Immature natural killer cell (primary cell): ENCODE results near the gene APH1B. TPM values are rescaled to one million over a fixed set of nuclear protein-coding genes. Genes with fewer than 3 reads are reported as not detected.
"Not testable (repeated sequence)": the region's sequence is repeated elsewhere in the genome, so short reads cannot be mapped to it uniquely, and the experiment has no call there.

Experiments used
- DNase-seq, 3 donors: peaks; one replicate each; pipeline ENCODE4 v3.0.0; 2022; ENCODE audit warnings: mixed read lengths in 1 of 3
- H3K27ac Mint-ChIP-seq, 6 donors: one replicate each; pipeline ENCODE4 v1.8.0; 2020; ENCODE audit warnings: mixed read lengths in 6 of 6, mild to moderate bottlenecking in 5 of 6, inconsistent platforms in 4 of 6, moderate library complexity in 3 of 6
- H3K27me3 Mint-ChIP-seq, 3 donors: one replicate each; pipeline ENCODE4 v1.8.0; 2020 to 2021; ENCODE audit warnings: low read depth in 3 of 3, mild to moderate bottlenecking in 3 of 3, mixed read lengths in 3 of 3, moderate library complexity in 3 of 3, inconsistent platforms in 1 of 3
- H3K36me3 Mint-ChIP-seq, 3 donors: one replicate each; pipeline ENCODE4 v1.8.0; 2020; ENCODE audit warnings: mixed read lengths in 3 of 3, inconsistent platforms in 2 of 3, mild to moderate bottlenecking in 2 of 3
- H3K4me1 Mint-ChIP-seq, 2 donors: one replicate each; pipeline ENCODE4 v1.8.0; 2020; ENCODE audit warnings: inconsistent platforms in 2 of 2, mild to moderate bottlenecking in 2 of 2, mixed read lengths in 2 of 2, moderate library complexity in 1 of 2
- H3K4me3 Mint-ChIP-seq, 5 donors: one replicate each; pipeline ENCODE4 v1.8.0; 2020; ENCODE audit warnings: mild to moderate bottlenecking in 5 of 5, mixed read lengths in 5 of 5, inconsistent platforms in 3 of 5, moderate library complexity in 3 of 5
- H3K9me3 Mint-ChIP-seq, 6 donors: one replicate each; pipeline ENCODE4 v1.8.0; 2020; ENCODE audit warnings: mild to moderate bottlenecking in 6 of 6, mixed read lengths in 6 of 6, inconsistent platforms in 4 of 6, moderate library complexity in 3 of 6
- polyA plus RNA-seq, 3 donors: library from polyadenylated mRNA; unstranded; fragments of 300-500 nt; fragmentation: Illumina TruSeq; gene quantifications; one replicate each; pipeline ENCODE4 v1.2.3, GENCODE V29; 2021

Gene APH1B
- polyA plus RNA-seq, 3 donors from 2014 or later = 4.8 to 7.8 (median 5.7) TPM

GRCh38 chr15:63332367-63333124 lies 55.1 kb downstream of the APH1B start:
- Mint-ChIP-seq H3K27ac (no peak overlapping the region), H3K9me3 (no peaks in the 10 kb centered on the region), H3K4me3 (no peak overlapping the region), H3K36me3 (no peaks in the 10 kb centered on the region), H3K27me3 (peaks cover 2 to 4% (median 2%) of the 10 kb centered on the region in 3 donors), H3K4me1 (no peaks in the 10 kb centered on the region)
- DNase-seq = no peak

GRCh38 chr15:63334821-63335220 lies 57.4 kb downstream of the APH1B start:
- no peaks in the 10 kb centered on the region for H3K4me1 Mint-ChIP-seq
- no peaks in the 10 kb centered on the region for H3K9me3 Mint-ChIP-seq
- DNase-seq = no peak
- H3K4me3 Mint-ChIP-seq = no peak overlapping the region
- H3K36me3 Mint-ChIP-seq = no peaks in the 10 kb centered on the region
- H3K27me3 Mint-ChIP-seq = peaks cover 2 to 5% (median 2%) of the 10 kb centered on the region in 3 donors
- no peak overlapping the region for H3K27ac Mint-ChIP-seq

- Mint-ChIP-seq H3K36me3 (no peaks in the 10 kb centered on the region), H3K4me3 (no peak overlapping the region), H3K9me3 (no peaks in the 10 kb centered on the region), H3K4me1 (no peaks in the 10 kb centered on the region), H3K27ac (no peak overlapping the region), H3K27me3 (peaks cover 1 to 5% (median 2%) of the 10 kb centered on the region in 3 donors)
- no peak for DNase-seq
These were observed 58.3 kb downstream of the APH1B start for GRCh38 chr15:63335543-63336240.

- Mint-ChIP-seq H3K4me1 (no peaks in the 10 kb centered on the region), H3K27ac (no peak overlapping the region), H3K9me3 (no peaks in the 10 kb centered on the region), H3K4me3 (no peak overlapping the region), H3K27me3 (peaks cover 0 to 2% (median 2%) of the 10 kb centered on the region in 3 donors), H3K36me3 (no peaks in the 10 kb centered on the region)
- no peak for DNase-seq
These were observed 59.6 kb downstream of the APH1B start for GRCh38 chr15:63337046-63337445.

- Mint-ChIP-seq H3K9me3 (no peaks in the 10 kb centered on the region), H3K27me3 (peaks cover 0 to 2% (median 0%) of the 10 kb centered on the region in 3 donors), H3K4me3 (no peak overlapping the region), H3K27ac (no peak overlapping the region), H3K4me1 (no peaks in the 10 kb centered on the region), H3K36me3 (no peaks in the 10 kb centered on the region)
- DNase-seq = no peak
These were observed 60.8 kb downstream of the APH1B start for GRCh38 chr15:63338170-63338569.

GRCh38 chr15:63339006-63339766 lies 61.8 kb downstream of the APH1B start:
- Mint-ChIP-seq H3K36me3 (no peaks in the 10 kb centered on the region), H3K4me1 (no peaks in the 10 kb centered on the region), H3K9me3 (no peaks in the 10 kb centered on the region), H3K27me3 (peaks cover 0 to 2% (median 0%) of the 10 kb centered on the region in 3 donors), H3K4me3 (no peak overlapping the region), H3K27ac (no peak overlapping the region)
- no peak for DNase-seq

GRCh38 chr15:63339836-63340235 lies 62.4 kb downstream of the APH1B start:
- H3K4me3 Mint-ChIP-seq = no peak overlapping the region
- H3K9me3 Mint-ChIP-seq = no peaks in the 10 kb centered on the region
- H3K36me3 Mint-ChIP-seq = no peaks in the 10 kb centered on the region
- DNase-seq = no peak
- H3K27ac Mint-ChIP-seq = no peak overlapping the region
- peaks cover 0 to 2% (median 0%) of the 10 kb centered on the region in 3 donors for H3K27me3 Mint-ChIP-seq
- H3K4me1 Mint-ChIP-seq = no peaks in the 10 kb centered on the region

- no peaks in the 10 kb centered on the region for H3K36me3 Mint-ChIP-seq
- DNase-seq = no peak
- H3K9me3 Mint-ChIP-seq = no peaks in the 10 kb centered on the region
- no peak overlapping the region for H3K27ac Mint-ChIP-seq
- H3K27me3 Mint-ChIP-seq = peaks cover 0 to 4% (median 0%) of the 10 kb centered on the region in 3 donors
- no peak overlapping the region for H3K4me3 Mint-ChIP-seq
- H3K4me1 Mint-ChIP-seq = no peaks in the 10 kb centered on the region
These were observed 62.9 kb downstream of the APH1B start for GRCh38 chr15:63340353-63340752.

GRCh38 chr15:63340878-63341277 lies 63.5 kb downstream of the APH1B start:
- Mint-ChIP-seq H3K4me1 (no peaks in the 10 kb centered on the region), H3K4me3 (no peak overlapping the region), H3K9me3 (no peaks in the 10 kb centered on the region), H3K27me3 (peaks cover 0 to 4% (median 0%) of the 10 kb centered on the region in 3 donors), H3K27ac (no peak overlapping the region), H3K36me3 (no peaks in the 10 kb centered on the region)
- no peak for DNase-seq

GRCh38 chr15:63341898-63342297 lies 64.5 kb downstream of the APH1B start:
- H3K36me3 Mint-ChIP-seq = no peaks in the 10 kb centered on the region
- no peak overlapping the region for H3K4me3 Mint-ChIP-seq
- H3K27me3 Mint-ChIP-seq = peaks cover 0 to 4% (median 0%) of the 10 kb centered on the region in 3 donors
- H3K4me1 Mint-ChIP-seq = no peaks in the 10 kb centered on the region
- no peaks in the 10 kb centered on the region for H3K9me3 Mint-ChIP-seq
- no peak overlapping the region for H3K27ac Mint-ChIP-seq
- no peak for DNase-seq

GRCh38 chr15:63342996-63343562 lies 65.7 kb downstream of the APH1B start:
- not testable (repeated sequence) for H3K27me3 Mint-ChIP-seq, DNase-seq, H3K4me3 Mint-ChIP-seq, H3K27ac Mint-ChIP-seq, H3K36me3 Mint-ChIP-seq, H3K4me1 Mint-ChIP-seq, H3K9me3 Mint-ChIP-seq

- Mint-ChIP-seq H3K4me1 (no peaks in the 10 kb centered on the region), H3K9me3 (no peaks in the 10 kb centered on the region), H3K27ac (no peak overlapping the region), H3K27me3 (peaks cover 0 to 2% (median 0%) of the 10 kb centered on the region in 3 donors), H3K36me3 (no peaks in the 10 kb centered on the region), H3K4me3 (no peak overlapping the region)
- no peak for DNase-seq
These were observed 67.5 kb downstream of the APH1B start for GRCh38 chr15:63344731-63345390.

GRCh38 chr15:63345391-63345752 lies 68.0 kb downstream of the APH1B start:
- Mint-ChIP-seq H3K4me3 (no peak overlapping the region), H3K36me3 (no peaks in the 10 kb centered on the region), H3K4me1 (no peaks in the 10 kb centered on the region), H3K27me3 (peaks cover 0 to 2% (median 0%) of the 10 kb centered on the region in 3 donors), H3K27ac (no peak overlapping the region), H3K9me3 (no peaks in the 10 kb centered on the region)
- no peak for DNase-seq
